ENCODE data around the gene TEKT5.

DNA sequence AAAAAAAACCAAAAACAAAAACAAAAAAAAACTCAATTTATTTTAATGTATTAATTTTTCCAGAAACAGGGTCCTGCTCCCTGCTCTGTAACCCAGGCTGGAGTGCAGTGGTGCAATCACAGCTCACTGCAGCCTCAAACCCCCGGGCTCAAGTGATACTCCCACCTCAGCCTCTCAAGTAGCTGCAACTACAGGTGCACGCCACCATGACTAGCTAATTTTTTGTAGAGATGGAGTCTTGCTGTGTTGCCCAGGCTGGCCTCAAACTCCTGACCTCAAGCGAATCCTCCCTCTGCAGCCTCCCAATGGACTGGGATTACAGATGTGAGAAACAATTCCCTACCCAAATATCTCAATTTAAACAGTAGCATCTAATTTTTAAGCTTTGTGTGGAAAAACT lies 89.1 kb downstream of the TEKT5 start:
- TF ChIP-seq, protein P1, sequence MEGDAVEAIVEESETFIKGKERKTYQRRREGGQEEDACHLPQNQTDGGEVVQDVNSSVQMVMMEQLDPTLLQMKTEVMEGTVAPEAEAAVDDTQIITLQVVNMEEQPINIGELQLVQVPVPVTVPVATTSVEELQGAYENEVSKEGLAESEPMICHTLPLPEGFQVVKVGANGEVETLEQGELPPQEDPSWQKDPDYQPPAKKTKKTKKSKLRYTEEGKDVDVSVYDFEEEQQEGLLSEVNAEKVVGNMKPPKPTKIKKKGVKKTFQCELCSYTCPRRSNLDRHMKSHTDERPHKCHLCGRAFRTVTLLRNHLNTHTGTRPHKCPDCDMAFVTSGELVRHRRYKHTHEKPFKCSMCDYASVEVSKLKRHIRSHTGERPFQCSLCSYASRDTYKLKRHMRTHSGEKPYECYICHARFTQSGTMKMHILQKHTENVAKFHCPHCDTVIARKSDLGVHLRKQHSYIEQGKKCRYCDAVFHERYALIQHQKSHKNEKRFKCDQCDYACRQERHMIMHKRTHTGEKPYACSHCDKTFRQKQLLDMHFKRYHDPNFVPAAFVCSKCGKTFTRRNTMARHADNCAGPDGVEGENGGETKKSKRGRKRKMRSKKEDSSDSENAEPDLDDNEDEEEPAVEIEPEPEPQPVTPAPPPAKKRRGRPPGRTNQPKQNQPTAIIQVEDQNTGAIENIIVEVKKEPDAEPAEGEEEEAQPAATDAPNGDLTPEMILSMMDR (conservative IDR thresholded peaks at IDR 0.05): no peak
- no peak for TF ChIP-seq EZH2 (IDR thresholded peaks at IDR 0.05; ENCODE audit: low read depth)

All from PC-9 (cell line).